K562 (cell line): ENCODE data around the gene HSP90AA1. TPM values are rescaled to one million over a fixed set of nuclear protein-coding genes. Genes with fewer than 3 reads are reported as not detected.

Source experiments
- FOSL1 ChIP-seq: fragments of 200-800 bp; sonication (Bioruptor generic); conservative IDR thresholded peaks from 2 replicates; pipeline ENCODE4 v1.6.1; 2016; ENCODE audit warnings: missing genetic modification characterization, missing compliant biosample characterization
- GTF2F1 ChIP-seq: IDR thresholded peaks from 2 replicates; pipeline ENCODE4 v1.6.1; 2011; ENCODE audit warnings: low read depth, low read length, improper control_type of control experiment
- KAT2B ChIP-seq: IDR thresholded peaks from one replicate; pipeline ENCODE4 v1.6.1; 2012; ENCODE audit warnings: low read depth, mild to moderate bottlenecking, control low read depth, inconsistent platforms, low read length, moderate library complexity
- KAT8 ChIP-seq: fragments of 450-650 bp; IDR thresholded peaks from 2 replicates; pipeline ENCODE4 v1.6.1; 2016; ENCODE audit warnings: low read depth, mild to moderate bottlenecking
- KLF6 ChIP-seq: fragments of 250-450 bp; sonication (Bioruptor Pico); IDR thresholded peaks from 2 replicates; pipeline ENCODE4 v1.4.0; 2020; ENCODE audit warnings: mild to moderate bottlenecking, moderate library complexity, borderline replicate concordance
- MAFG ChIP-seq: fragments of 450-650 bp; conservative IDR thresholded peaks from 2 replicates; pipeline ENCODE4 v1.6.1; 2016; ENCODE audit warnings: missing genetic modification characterization, missing compliant biosample characterization
- MCM2 ChIP-seq: fragments of 450-650 bp; IDR thresholded peaks from 2 replicates; pipeline ENCODE4 v1.6.1; 2017; ENCODE audit warnings: low read depth, mild to moderate bottlenecking
- MTA1 ChIP-seq: fragments of 450-650 bp; IDR thresholded peaks from 2 replicates; pipeline ENCODE4 v1.6.1; 2017; ENCODE audit warnings: borderline replicate concordance
- NR4A1 ChIP-seq, 2 experiments: fragments of 250-450 bp in 1 of 2; fragments of 450-650 bp in 1 of 2; sonication (Bioruptor Pico) in 1 of 2; IDR thresholded peaks; 2 replicates each; pipeline versions ENCODE4 v1.4.0 to v1.6.1; 2016 to 2020; ENCODE audit warnings: mild to moderate bottlenecking in 2 of 2, missing compliant biosample characterization in 1 of 2, missing genetic modification characterization in 1 of 2, moderate library complexity in 1 of 2
- POLR2H ChIP-seq: IDR thresholded peaks from 2 replicates; pipeline ENCODE4 v1.6.1; 2016; ENCODE audit warnings: missing genetic modification characterization, low read depth, mild to moderate bottlenecking, control low read depth, missing compliant biosample characterization, moderate library complexity
- RBBP5 ChIP-seq: fragments of 200-600 bp; sonication (generic); IDR thresholded peaks from 2 replicates; pipeline ENCODE4 v1.6.1; 2012; ENCODE audit warnings: borderline replicate concordance, mild to moderate bottlenecking, low read length, control low read depth, inconsistent platforms; ENCODE audit not compliant: insufficient read depth, poor library complexity, severe bottlenecking
- SMC3 ChIP-seq: conservative IDR thresholded peaks from 2 replicates; pipeline ENCODE4 v1.6.1; 2011; ENCODE audit warnings: low read depth, low read length, improper control_type of control experiment; ENCODE audit not compliant: insufficient read depth
- ZFP1 ChIP-seq: fragments of 450-650 bp; formaldehyde crosslinking; IDR thresholded peaks from 2 replicates; pipeline ENCODE4 v1.4.0; 2020; ENCODE audit warnings: mild to moderate bottlenecking, mixed read lengths
- ZNF165 ChIP-seq: fragments of 250-450 bp; sonication (Bioruptor Pico); IDR thresholded peaks from 2 replicates; pipeline ENCODE4 v1.4.0; 2020; ENCODE audit warnings: borderline replicate concordance
- ZNF274 ChIP-seq: IDR thresholded peaks from 2 replicates; pipeline ENCODE4 v1.6.1; 2011; ENCODE audit warnings: low read depth, mild to moderate bottlenecking, low read length, moderate library complexity, borderline replicate concordance
- polyA plus RNA-seq, 8 experiments: library from polyadenylated mRNA; depleted of rRNA in 4 of 8; stranded (reverse) in 5 of 8; unstranded in 3 of 8; fragments of >200 nt; fragmentation: Nextera tagmentation in 2 of 8; fragmentation: Illumina TruSeq in 1 of 8; extraction: Ambion mirVana in 2 of 8; extraction: Trizol in 1 of 8; gene quantifications; 2 replicates each; pipeline versions ENCODE4 v1.2.1 to v1.2.3, GENCODE V29; 2011 to 2014; ENCODE audit warnings: inconsistent platforms in 1 of 8, missing spikeins in 1 of 8
- total RNA-seq, 7 experiments: library from RNA; depleted of rRNA in 6 of 7; stranded (reverse); fragments of >200 nt in 6 of 7; fragmentation: Illumina TruSeq in 2 of 7; extraction: Trizol in 2 of 7; gene quantifications; 2 replicates each; pipeline versions ENCODE4 v1.2.1 to v1.2.3, GENCODE V29; 2011 to 2021; ENCODE audit warnings: low replicate concordance in 1 of 7
- TF ChIP-seq, protein P1 (sequence below): fragments of 450-650 bp; IDR thresholded peaks from 2 replicates; pipeline ENCODE4 v1.6.1; 2016; ENCODE audit warnings: mild to moderate bottlenecking, moderate library complexity

HSP90AA1 gene
- total and polyA plus RNA-seq, 9 of the 15 experiments (the other 6 are each of a cell fraction or from before 2014, with no cell fraction given) = 377 to 1,731 (median 879) TPM

DNA sequence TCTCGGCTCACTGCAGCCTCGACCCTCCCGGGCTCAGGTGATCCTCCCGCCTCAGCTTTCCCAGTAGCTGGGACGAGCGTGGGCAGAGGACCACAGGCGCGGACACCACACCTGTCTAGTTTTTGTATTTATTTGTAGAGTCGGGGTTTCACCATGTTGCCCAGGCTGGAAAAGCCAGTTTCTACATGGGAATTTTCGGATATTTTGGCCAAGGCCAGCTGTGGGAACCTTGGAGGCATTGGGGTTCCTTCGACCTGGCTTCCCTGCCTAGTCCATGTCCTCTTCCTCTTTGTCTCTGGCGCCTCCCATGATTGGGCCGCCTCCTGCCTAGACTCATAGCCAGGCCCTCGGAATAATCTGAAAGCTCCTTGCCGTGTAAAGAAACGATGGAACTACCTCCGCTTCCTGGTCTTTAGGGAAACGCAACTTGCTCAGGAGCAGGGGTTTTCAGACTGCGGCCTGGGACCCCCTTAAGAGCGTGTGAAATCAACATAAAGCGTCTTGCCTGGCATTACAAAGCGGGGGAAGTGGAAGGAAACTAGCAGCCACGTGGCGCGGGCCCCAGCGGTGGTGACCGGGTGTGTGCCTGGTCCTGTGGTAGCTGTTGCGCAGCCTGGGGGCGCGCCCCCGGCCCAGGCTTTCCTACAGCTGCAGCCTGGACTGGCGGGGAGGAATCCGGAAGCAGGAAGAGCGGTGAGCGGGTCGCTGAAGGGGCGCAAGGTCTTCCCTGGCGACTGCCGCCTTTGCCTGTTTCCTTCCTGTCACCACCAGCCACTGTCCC, 1.4 kb upstream of the HSP90AA1 start (continued):
- TF ChIP-seq ZNF165 (CRISPR knock-in tag) = no peak
- no peak for TF ChIP-seq NR4A1 (CRISPR knock-in tag; IDR thresholded peaks at IDR 0.05)
- TF ChIP-seq NR4A1 (tag; IDR thresholded peaks at IDR 0.05) = no peak; the same call in none of the 2 replicates
- TF ChIP-seq SMC3 = no peak
- no peak for TF ChIP-seq ZFP1 (CRISPR knock-in tag)
- no peak for TF ChIP-seq RBBP5
- no peak for TF ChIP-seq POLR2H (tag)
- no peak for TF ChIP-seq FOSL1 (tag)
- TF ChIP-seq MAFG = no peak
- TF ChIP-seq KAT8 = no peak
- TF ChIP-seq KAT2B = no peak
- TF ChIP-seq, protein P1, sequence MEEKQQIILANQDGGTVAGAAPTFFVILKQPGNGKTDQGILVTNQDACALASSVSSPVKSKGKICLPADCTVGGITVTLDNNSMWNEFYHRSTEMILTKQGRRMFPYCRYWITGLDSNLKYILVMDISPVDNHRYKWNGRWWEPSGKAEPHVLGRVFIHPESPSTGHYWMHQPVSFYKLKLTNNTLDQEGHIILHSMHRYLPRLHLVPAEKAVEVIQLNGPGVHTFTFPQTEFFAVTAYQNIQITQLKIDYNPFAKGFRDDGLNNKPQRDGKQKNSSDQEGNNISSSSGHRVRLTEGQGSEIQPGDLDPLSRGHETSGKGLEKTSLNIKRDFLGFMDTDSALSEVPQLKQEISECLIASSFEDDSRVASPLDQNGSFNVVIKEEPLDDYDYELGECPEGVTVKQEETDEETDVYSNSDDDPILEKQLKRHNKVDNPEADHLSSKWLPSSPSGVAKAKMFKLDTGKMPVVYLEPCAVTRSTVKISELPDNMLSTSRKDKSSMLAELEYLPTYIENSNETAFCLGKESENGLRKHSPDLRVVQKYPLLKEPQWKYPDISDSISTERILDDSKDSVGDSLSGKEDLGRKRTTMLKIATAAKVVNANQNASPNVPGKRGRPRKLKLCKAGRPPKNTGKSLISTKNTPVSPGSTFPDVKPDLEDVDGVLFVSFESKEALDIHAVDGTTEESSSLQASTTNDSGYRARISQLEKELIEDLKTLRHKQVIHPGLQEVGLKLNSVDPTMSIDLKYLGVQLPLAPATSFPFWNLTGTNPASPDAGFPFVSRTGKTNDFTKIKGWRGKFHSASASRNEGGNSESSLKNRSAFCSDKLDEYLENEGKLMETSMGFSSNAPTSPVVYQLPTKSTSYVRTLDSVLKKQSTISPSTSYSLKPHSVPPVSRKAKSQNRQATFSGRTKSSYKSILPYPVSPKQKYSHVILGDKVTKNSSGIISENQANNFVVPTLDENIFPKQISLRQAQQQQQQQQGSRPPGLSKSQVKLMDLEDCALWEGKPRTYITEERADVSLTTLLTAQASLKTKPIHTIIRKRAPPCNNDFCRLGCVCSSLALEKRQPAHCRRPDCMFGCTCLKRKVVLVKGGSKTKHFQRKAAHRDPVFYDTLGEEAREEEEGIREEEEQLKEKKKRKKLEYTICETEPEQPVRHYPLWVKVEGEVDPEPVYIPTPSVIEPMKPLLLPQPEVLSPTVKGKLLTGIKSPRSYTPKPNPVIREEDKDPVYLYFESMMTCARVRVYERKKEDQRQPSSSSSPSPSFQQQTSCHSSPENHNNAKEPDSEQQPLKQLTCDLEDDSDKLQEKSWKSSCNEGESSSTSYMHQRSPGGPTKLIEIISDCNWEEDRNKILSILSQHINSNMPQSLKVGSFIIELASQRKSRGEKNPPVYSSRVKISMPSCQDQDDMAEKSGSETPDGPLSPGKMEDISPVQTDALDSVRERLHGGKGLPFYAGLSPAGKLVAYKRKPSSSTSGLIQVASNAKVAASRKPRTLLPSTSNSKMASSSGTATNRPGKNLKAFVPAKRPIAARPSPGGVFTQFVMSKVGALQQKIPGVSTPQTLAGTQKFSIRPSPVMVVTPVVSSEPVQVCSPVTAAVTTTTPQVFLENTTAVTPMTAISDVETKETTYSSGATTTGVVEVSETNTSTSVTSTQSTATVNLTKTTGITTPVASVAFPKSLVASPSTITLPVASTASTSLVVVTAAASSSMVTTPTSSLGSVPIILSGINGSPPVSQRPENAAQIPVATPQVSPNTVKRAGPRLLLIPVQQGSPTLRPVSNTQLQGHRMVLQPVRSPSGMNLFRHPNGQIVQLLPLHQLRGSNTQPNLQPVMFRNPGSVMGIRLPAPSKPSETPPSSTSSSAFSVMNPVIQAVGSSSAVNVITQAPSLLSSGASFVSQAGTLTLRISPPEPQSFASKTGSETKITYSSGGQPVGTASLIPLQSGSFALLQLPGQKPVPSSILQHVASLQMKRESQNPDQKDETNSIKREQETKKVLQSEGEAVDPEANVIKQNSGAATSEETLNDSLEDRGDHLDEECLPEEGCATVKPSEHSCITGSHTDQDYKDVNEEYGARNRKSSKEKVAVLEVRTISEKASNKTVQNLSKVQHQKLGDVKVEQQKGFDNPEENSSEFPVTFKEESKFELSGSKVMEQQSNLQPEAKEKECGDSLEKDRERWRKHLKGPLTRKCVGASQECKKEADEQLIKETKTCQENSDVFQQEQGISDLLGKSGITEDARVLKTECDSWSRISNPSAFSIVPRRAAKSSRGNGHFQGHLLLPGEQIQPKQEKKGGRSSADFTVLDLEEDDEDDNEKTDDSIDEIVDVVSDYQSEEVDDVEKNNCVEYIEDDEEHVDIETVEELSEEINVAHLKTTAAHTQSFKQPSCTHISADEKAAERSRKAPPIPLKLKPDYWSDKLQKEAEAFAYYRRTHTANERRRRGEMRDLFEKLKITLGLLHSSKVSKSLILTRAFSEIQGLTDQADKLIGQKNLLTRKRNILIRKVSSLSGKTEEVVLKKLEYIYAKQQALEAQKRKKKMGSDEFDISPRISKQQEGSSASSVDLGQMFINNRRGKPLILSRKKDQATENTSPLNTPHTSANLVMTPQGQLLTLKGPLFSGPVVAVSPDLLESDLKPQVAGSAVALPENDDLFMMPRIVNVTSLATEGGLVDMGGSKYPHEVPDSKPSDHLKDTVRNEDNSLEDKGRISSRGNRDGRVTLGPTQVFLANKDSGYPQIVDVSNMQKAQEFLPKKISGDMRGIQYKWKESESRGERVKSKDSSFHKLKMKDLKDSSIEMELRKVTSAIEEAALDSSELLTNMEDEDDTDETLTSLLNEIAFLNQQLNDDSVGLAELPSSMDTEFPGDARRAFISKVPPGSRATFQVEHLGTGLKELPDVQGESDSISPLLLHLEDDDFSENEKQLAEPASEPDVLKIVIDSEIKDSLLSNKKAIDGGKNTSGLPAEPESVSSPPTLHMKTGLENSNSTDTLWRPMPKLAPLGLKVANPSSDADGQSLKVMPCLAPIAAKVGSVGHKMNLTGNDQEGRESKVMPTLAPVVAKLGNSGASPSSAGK = peak; percentile 97
- no peak for TF ChIP-seq MTA1
- TF ChIP-seq ZNF274 = no peak
- no peak for TF ChIP-seq MCM2
- TF ChIP-seq KLF6 (CRISPR knock-in tag) = no peak
- TF ChIP-seq GTF2F1 = no peak
